ENCODE data around the gene DPH2. TPM values are rescaled to one million over a fixed set of nuclear protein-coding genes. Genes with fewer than 3 reads are reported as not detected.

Gene DPH2
- total RNA-seq, 2 experiments from 2014 or later, result 28.6 to 42.1 TPM

DNA sequence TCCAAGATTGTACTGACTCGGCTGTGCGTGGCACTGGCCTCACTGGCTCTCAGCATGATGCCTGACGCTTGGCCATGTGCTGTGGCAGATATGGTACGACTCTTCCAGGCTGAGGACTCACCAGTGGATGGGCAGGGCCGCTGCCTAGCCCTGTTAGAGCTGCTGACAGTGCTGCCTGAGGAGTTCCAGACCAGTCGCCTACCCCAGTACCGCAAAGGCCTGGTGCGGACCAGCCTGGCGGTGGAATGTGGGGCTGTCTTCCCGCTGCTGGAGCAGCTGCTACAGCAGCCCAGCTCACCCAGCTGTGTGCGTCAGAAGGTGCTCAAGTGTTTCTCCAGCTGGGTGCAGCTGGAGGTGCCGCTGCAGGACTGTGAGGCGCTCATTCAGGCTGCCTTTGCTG, 20.1 kb upstream of the DPH2 start:
- ChIA-PET CTCF (ENCODE audit: unreplicated experiment) (no interaction called here), POLR2A (interaction anchor here (1.1 kb wide), 1 partner anchor 20 kb away, joined by 3 read pairs; the partner anchor contains the start of gene DPH2)
- no peak overlapping the region for H3K4me2 ChIP-seq (ENCODE audit: low read length)
- H3K4me3 ChIP-seq (ENCODE audit: low read depth, low read length, poor library complexity, severe bottlenecking), result no peak overlapping the region
- H2AFZ ChIP-seq (ENCODE audit: low read length), result no peak overlapping the region
- H4K20me1 ChIP-seq (ENCODE audit: insufficient read depth, low read length), result no peaks in the 10 kb centered on the region
- intact Hi-C loops (cut with micrococcal nuclease; ENCODE audit: unreplicated experiment), result no loop called here
- peaks cover 3% of the 10 kb centered on the region; the same call in 1 of the 2 replicates for H3K79me2 ChIP-seq (ENCODE audit: insufficient read depth, low read depth, low read length)
- no peaks in the 10 kb centered on the region for H3K9me2 ChIP-seq (ENCODE audit: insufficient read depth, low read length)
- no peak for TF ChIP-seq EZH2phosphoT487 (IDR thresholded peaks at IDR 0.05; ENCODE audit: borderline replicate concordance, low read depth, low read length)
- TF ChIP-seq, protein P1, sequence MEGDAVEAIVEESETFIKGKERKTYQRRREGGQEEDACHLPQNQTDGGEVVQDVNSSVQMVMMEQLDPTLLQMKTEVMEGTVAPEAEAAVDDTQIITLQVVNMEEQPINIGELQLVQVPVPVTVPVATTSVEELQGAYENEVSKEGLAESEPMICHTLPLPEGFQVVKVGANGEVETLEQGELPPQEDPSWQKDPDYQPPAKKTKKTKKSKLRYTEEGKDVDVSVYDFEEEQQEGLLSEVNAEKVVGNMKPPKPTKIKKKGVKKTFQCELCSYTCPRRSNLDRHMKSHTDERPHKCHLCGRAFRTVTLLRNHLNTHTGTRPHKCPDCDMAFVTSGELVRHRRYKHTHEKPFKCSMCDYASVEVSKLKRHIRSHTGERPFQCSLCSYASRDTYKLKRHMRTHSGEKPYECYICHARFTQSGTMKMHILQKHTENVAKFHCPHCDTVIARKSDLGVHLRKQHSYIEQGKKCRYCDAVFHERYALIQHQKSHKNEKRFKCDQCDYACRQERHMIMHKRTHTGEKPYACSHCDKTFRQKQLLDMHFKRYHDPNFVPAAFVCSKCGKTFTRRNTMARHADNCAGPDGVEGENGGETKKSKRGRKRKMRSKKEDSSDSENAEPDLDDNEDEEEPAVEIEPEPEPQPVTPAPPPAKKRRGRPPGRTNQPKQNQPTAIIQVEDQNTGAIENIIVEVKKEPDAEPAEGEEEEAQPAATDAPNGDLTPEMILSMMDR (conservative IDR thresholded peaks at IDR 0.05; ENCODE audit: low read length), result no peak
- H3K36me3 ChIP-seq (ENCODE audit: insufficient read depth, low read length), result peaks cover 10% of the 10 kb centered on the region; the same call in 1 of the 2 replicates
- no peak for DNase-seq (ENCODE audit: low spot score)
- no peak overlapping the region for H3K27ac ChIP-seq (ENCODE audit: low read depth, low read length, poor library complexity, severe bottlenecking)
- H3K9me3 ChIP-seq (ENCODE audit: low read length), result no peaks in the 10 kb centered on the region
- no TSS peak for BruUV-seq (replicated peaks)
- peaks cover 19% of the 10 kb centered on the region for H3K4me1 ChIP-seq (ENCODE audit: insufficient read depth, low read length, poor library complexity, severe bottlenecking)

DNA sequence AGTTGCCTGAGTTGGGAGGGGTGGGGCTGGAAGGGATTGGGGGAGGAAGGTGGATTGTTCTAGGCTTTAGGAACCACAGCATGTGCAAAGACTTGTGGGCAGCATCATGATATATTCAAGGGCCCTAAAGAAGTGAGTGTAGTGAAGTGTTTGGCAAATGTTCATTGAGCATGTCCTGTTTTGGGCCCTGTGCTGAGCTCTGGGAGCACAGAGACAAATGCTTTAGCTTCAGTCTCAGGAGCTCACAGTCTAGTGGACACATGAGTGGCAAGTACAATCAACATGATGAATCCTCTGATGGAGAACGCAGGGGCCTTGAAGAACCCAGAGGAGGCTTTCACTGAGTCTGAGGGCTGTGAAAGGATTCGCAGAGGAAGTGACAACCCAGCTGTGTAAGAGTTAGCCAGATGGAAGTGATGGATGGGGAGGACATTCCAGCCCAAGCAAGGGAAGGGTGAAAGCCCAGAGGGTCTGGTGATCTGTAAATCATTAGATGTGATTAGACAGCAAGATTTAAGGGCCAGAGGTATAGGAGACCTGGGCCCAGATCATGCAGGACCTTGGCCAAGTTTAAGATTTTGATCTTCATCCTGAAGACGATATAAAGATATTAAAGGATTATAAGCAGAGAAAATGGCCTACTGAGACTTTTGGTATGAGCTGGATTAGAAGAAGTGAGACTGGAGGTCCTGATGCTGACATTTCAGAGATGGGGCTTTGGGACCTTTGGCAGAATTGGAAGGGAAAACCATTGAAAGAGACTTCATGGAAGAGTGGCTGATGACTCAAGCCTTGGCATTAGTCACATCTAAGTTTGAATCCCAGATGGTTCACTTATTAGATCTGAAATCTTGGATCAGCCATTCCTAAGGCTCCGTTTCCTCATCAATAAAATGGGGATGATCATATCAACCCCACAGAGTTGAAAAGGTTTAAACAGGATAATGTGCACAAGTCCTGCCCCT, 18.5 kb upstream of the DPH2 start:
- intact Hi-C loops (cut with micrococcal nuclease; ENCODE audit: unreplicated experiment), result no loop called here
- BruUV-seq (replicated peaks), result no TSS peak

DNA sequence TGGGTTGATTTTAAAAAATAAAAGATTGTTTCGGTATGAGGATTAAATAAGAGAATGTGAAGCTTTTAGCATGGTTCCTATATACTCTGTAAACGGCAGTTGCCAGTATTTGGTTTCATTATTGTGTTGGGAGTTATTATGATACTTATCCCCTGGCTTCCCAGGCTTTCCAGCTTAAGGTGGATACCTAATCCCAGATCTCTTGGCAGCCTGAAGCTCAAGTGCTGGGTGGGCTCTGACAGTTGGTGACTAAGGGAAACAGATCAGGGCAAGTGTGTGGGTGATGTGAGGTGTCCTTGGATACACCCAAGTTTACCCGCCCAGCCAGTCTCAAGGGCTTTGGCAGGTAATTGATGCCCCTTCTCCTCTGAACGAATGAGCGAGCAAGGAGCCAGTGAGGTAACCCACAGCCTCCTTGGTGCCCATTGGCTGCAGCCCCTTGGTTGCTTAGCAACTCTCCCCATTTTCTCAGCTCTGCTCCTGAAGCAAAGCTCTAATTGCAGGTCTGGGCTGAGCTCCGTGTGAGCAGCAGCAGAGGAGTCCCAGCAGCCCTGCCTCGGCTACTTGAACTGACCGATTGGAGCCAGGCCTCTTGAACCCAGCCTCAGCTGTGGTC, 17.0 kb upstream of the DPH2 start:
- no TSS peak for BruUV-seq (replicated peaks)
- TF ChIP-seq, protein P1 (conservative IDR thresholded peaks at IDR 0.05; ENCODE audit: low read length), result no peak
- no peak for TF ChIP-seq EZH2phosphoT487 (IDR thresholded peaks at IDR 0.05; ENCODE audit: borderline replicate concordance, low read depth, low read length)
- no peak overlapping the region for H2AFZ ChIP-seq (ENCODE audit: low read length)
- peaks cover 27% of the 10 kb centered on the region; the same call in 1 of the 2 replicates for H3K36me3 ChIP-seq (ENCODE audit: insufficient read depth, low read length)
- POLR2A ChIA-PET, result no interaction called here
- CTCF ChIA-PET (ENCODE audit: unreplicated experiment), result no interaction called here
- H3K4me3 ChIP-seq (ENCODE audit: low read depth, low read length, poor library complexity, severe bottlenecking), result no peak overlapping the region
- H3K27ac ChIP-seq (ENCODE audit: low read depth, low read length, poor library complexity, severe bottlenecking), result no peak overlapping the region
- no peaks in the 10 kb centered on the region for H3K79me2 ChIP-seq (ENCODE audit: insufficient read depth, low read depth, low read length)
- peaks cover 5% of the 10 kb centered on the region for H3K4me1 ChIP-seq (ENCODE audit: insufficient read depth, low read length, poor library complexity, severe bottlenecking)
- H3K4me2 ChIP-seq (ENCODE audit: low read length), result no peak overlapping the region
- H3K9me3 ChIP-seq (ENCODE audit: low read length), result no peaks in the 10 kb centered on the region
- intact Hi-C loops (cut with micrococcal nuclease; ENCODE audit: unreplicated experiment), result no loop called here
- H3K9me2 ChIP-seq (ENCODE audit: insufficient read depth, low read length), result no peaks in the 10 kb centered on the region
- DNase-seq (ENCODE audit: low spot score), result no peak
- peaks cover 4% of the 10 kb centered on the region for H4K20me1 ChIP-seq (ENCODE audit: insufficient read depth, low read length)

More for the DNA sequence above, 18.5 kb upstream of the DPH2 start:
- no peak for DNase-seq (ENCODE audit: low spot score)
- Histone ChIP-seq H3K4me1 (ENCODE audit: insufficient read depth, low read length, poor library complexity, severe bottlenecking) (peaks cover 11% of the 10 kb centered on the region), H3K9me2 (ENCODE audit: insufficient read depth, low read length) (no peaks in the 10 kb centered on the region), H3K4me3 (ENCODE audit: low read depth, low read length, poor library complexity, severe bottlenecking) (no peak overlapping the region), H3K9me3 (ENCODE audit: low read length) (no peaks in the 10 kb centered on the region), H3K79me2 (ENCODE audit: insufficient read depth, low read depth, low read length) (peaks cover 3% of the 10 kb centered on the region; the same call in 1 of the 2 replicates), H4K20me1 (ENCODE audit: insufficient read depth, low read length) (peaks cover 4% of the 10 kb centered on the region; the same call in 1 of the 2 replicates), H2AFZ (ENCODE audit: low read length) (no peak overlapping the region), H3K27ac (ENCODE audit: low read depth, low read length, poor library complexity, severe bottlenecking) (no peak overlapping the region), H3K36me3 (ENCODE audit: insufficient read depth, low read length) (peaks cover 12% of the 10 kb centered on the region; the same call in 1 of the 2 replicates), H3K4me2 (ENCODE audit: low read length) (no peak overlapping the region)
- CTCF ChIA-PET (ENCODE audit: unreplicated experiment), result no interaction called here
- POLR2A ChIA-PET, result interaction anchor here (0.5 kb wide), 1 partner anchor 85 kb away, joined by 3 read pairs; no protein-coding TSS in a partner anchor
- no peak for TF ChIP-seq EZH2phosphoT487 (IDR thresholded peaks at IDR 0.05; ENCODE audit: borderline replicate concordance, low read depth, low read length)

All from OCI-LY7 (cell line).